ENCODE data around the gene PKN2.

DNA sequence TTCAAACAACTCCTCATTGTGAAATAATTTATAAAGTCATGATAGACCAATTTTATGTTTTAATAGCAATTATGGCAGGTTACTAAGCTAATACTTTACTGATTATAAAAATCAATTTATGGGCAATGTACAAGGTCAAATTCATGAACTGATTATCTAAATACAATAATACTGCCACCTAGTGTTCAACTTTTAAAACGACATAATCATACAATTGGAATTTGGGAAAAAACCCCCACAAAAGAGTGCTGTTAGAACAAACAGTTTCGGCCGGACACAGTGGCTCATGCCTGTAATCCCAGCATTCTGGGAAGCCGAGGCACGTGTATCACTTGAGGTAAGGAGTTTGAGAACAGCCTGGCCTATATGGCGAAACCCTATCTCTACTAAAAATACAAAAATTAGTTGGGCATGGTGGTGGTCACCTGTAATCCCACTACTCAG lies 193.3 kb downstream of the PKN2 start:
- no peak for TF ChIP-seq POLR2A (IDR thresholded peaks at IDR 0.05)
- TF ChIP-seq CTCF (IDR thresholded peaks at IDR 0.05 in 4 of 5, conservative IDR thresholded peaks at IDR 0.05 in 1 of 5) = peak; percentile 39 to 58 (median 51)

Data from gastrocnemius medialis (tissue), 4 donors.